ENCODE data around the gene SRBD1.

Gene SRBD1

DNA sequence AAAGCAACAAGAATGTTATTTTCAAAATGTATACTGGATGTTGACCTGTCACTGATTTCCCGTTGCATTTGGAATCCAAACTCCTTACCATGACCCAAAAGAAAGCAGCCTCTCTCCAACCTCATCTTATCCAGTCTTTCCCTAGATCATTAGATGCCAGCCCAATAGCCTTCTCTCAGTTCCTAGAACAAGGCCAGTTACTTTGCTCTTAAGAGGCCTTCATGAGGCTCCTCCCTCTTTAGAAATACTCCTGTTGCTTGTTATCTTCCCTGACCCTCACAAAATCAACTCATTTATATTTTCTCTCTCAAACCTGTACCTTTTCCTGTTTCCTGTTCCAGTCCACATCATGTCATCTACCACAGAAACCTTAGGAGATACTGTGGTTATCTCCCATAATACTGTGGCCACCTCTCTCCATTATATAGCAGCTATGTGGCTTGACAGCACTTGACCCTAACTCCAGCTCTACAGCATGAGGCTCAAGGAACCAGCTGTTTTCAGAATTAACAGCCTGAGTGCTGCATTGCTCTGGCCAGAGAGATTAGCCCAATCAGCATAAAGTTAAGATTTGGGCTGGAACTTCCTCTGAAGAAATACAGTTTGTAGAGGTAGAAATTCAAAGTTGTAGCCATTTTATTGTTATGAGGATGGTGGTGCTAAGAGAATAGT is 22.8 kb downstream of the SRBD1 start:
- H3K36me3 ChIP-seq (ENCODE audit: control insufficient read depth in 1 of 2, insufficient read depth in 2 of 2, low read length in 2 of 2), result peaks cover 0 to 6% of the 10 kb centered on the region in 2 donors
- no peaks in the 10 kb centered on the region for H3K4me1 ChIP-seq (ENCODE audit: control insufficient read depth in 1 of 2, insufficient read depth in 2 of 2, low read length in 2 of 2)
- H3K27me3 ChIP-seq (ENCODE audit: low read depth, low read length), result no peaks in the 10 kb centered on the region
- H3K4me3 ChIP-seq (ENCODE audit: low read depth in 1 of 2, low read length in 2 of 2), result no peak overlapping the region
- no peak overlapping the region for H3K27ac ChIP-seq (ENCODE audit: low read length)
- no peaks in the 10 kb centered on the region for H3K9me3 ChIP-seq (ENCODE audit: control insufficient read depth in 1 of 2, low read length in 2 of 2)

DNA sequence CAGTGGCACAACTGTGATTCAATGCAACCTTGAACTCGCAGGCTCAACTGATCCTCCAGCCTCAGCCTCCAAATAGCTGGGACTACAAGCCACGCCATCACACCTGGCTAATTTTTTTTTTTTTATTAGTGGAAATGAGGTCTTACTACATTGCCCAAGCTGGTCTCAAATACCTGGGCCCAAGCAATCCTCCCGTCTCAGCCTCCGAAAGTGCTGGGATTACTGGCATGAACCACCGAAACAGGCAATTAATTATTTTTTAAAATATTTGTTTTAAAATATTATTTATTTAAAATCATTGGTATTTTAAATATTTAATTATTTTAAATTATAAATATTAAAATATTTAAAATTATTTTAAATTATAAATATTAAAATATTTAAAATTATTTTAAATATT is 24.5 kb downstream of the SRBD1 start:
- Histone ChIP-seq H3K9me3 (ENCODE audit: control insufficient read depth in 1 of 2, low read length in 2 of 2) (no peaks in the 10 kb centered on the region), H3K27ac (ENCODE audit: low read length) (no peak overlapping the region), H3K4me3 (ENCODE audit: low read depth in 1 of 2, low read length in 2 of 2) (no peak overlapping the region), H3K4me1 (ENCODE audit: control insufficient read depth in 1 of 2, insufficient read depth in 2 of 2, low read length in 2 of 2) (no peaks in the 10 kb centered on the region), H3K27me3 (ENCODE audit: low read depth, low read length) (no peaks in the 10 kb centered on the region), H3K36me3 (ENCODE audit: control insufficient read depth in 1 of 2, insufficient read depth in 2 of 2, low read length in 2 of 2) (peaks cover 0 to 6% of the 10 kb centered on the region in 2 donors)

DNA sequence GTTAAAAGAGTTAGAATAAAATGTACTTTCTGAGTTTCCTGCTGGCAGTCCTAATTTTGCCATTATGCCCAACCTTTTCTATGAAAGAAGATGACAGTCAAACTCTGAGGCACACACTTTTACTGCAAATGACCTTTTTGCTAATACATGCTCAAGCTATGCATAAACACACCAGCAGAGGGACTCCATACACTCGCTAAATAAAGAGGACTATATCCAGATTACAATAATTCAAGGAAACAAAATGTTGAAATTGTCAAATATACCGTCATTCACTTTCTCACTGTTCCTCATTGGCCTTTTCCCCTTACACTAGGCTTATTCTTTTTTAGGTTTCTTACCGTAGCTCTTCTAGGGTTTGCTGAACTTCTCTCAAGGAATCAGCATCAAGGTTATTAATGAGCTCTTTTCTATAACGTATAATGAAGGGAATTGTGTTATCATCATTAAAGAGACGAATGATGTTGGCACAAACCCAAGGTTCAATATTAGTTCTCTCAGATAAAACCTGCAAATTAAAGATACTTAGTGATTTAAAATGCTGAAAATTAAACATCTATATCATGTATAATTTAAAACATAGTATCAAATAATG is 25.7 kb downstream of the SRBD1 start:
- H3K27ac ChIP-seq (ENCODE audit: low read length), result no peak overlapping the region
- H3K36me3 ChIP-seq (ENCODE audit: control insufficient read depth in 1 of 2, insufficient read depth in 2 of 2, low read length in 2 of 2), result no peaks in the 10 kb centered on the region
- no peaks in the 10 kb centered on the region for H3K4me1 ChIP-seq (ENCODE audit: control insufficient read depth in 1 of 2, insufficient read depth in 2 of 2, low read length in 2 of 2)
- no peak overlapping the region for H3K4me3 ChIP-seq (ENCODE audit: low read depth in 1 of 2, low read length in 2 of 2)
- no peaks in the 10 kb centered on the region for H3K27me3 ChIP-seq (ENCODE audit: low read depth, low read length)
- no peaks in the 10 kb centered on the region for H3K9me3 ChIP-seq (ENCODE audit: control insufficient read depth in 1 of 2, low read length in 2 of 2)

DNA sequence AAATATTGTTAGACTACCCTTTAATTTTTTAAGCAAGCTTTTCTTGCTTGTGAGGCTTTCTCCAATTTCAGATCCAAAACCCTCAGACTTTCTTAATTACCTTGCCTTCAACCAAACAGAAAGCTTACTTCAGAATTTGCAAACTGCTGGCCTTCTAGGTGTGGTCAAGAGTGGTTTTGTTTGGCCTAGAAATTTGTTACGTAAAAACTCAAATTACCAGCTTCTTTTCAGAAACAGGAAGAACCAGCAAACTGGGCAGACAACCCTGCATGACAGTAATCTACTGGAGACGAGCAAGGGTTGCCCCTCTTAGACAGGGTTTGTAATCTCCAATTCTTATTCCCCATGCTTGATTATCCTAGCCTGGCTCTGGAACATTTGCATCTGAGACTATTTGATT is 27.1 kb downstream of the SRBD1 start:
- H3K4me3 ChIP-seq (ENCODE audit: low read depth in 1 of 2, low read length in 2 of 2), result no peak overlapping the region
- H3K36me3 ChIP-seq (ENCODE audit: control insufficient read depth in 1 of 2, insufficient read depth in 2 of 2, low read length in 2 of 2), result no peaks in the 10 kb centered on the region
- H3K9me3 ChIP-seq (ENCODE audit: control insufficient read depth in 1 of 2, low read length in 2 of 2), result no peaks in the 10 kb centered on the region
- no peaks in the 10 kb centered on the region for H3K27me3 ChIP-seq (ENCODE audit: low read depth, low read length)
- no peak overlapping the region for H3K27ac ChIP-seq (ENCODE audit: low read length)
- H3K4me1 ChIP-seq (ENCODE audit: control insufficient read depth in 1 of 2, insufficient read depth in 2 of 2, low read length in 2 of 2), result no peaks in the 10 kb centered on the region

DNA sequence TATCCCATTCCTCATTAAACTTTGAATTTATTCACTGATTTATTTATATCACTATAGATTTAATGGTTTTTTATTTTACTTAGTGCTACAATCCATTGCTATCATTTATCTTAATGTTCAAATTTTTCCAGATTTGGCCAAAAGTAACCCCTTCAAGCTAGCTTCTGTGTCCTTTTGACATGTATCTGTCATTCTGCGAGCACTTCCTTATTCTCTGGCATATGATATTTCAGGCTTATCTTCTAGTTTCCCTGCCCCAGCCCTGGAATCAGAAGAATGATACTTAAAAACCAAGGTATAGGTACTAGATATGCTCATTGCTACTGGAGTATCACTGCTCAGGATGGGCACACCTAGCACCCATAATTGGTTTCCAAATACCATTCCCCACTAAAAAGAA is 28.5 kb downstream of the SRBD1 start:
- no peaks in the 10 kb centered on the region for H3K36me3 ChIP-seq (ENCODE audit: control insufficient read depth in 1 of 2, insufficient read depth in 2 of 2, low read length in 2 of 2)
- H3K27ac ChIP-seq (ENCODE audit: low read length), result no peak overlapping the region
- no peaks in the 10 kb centered on the region for H3K4me1 ChIP-seq (ENCODE audit: control insufficient read depth in 1 of 2, insufficient read depth in 2 of 2, low read length in 2 of 2)
- no peaks in the 10 kb centered on the region for H3K27me3 ChIP-seq (ENCODE audit: low read depth, low read length)
- H3K9me3 ChIP-seq (ENCODE audit: control insufficient read depth in 1 of 2, low read length in 2 of 2), result no peaks in the 10 kb centered on the region
- H3K4me3 ChIP-seq (ENCODE audit: low read depth in 1 of 2, low read length in 2 of 2), result no peak overlapping the region

DNA sequence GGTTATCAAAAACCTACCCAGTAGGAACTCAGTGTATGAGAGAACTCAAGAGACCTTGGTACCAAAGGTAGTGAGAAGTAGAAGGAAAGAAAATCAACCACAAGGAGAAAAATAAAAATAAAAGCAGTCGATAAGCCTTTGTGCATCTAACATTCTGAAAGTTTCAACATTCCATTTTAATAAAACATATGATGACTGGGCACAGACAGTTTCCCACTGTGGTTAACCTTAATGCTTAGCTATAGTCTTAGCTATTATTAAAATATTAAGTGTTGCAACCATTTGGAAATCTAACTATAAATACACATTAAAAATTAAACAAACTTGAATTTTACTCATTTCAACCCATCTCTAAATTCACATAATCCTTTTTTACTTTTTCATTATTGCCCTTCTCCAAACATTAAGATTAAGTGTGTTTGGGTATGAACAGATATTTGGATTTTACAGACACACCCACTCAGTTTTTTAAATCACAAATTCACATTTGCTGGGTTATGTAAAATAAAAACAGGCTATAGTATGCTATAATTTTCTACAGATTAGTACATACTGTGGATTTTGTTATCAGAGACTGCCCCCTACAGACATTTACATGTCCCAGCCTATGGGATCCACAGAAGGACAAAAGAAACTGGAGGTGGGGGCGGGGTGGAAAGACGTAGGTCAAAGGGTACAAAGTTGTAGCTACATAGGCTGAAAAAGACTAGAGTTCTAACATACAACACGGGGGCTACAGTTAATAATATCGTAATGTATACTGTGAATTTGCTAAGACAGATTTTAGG is 32.8 kb downstream of the SRBD1 start:
- H3K36me3 ChIP-seq (ENCODE audit: control insufficient read depth in 1 of 2, insufficient read depth in 2 of 2, low read length in 2 of 2), result no peaks in the 10 kb centered on the region
- no peaks in the 10 kb centered on the region for H3K9me3 ChIP-seq (ENCODE audit: control insufficient read depth in 1 of 2, low read length in 2 of 2)
- H3K4me1 ChIP-seq (ENCODE audit: control insufficient read depth in 1 of 2, insufficient read depth in 2 of 2, low read length in 2 of 2), result no peaks in the 10 kb centered on the region
- no peaks in the 10 kb centered on the region for H3K27me3 ChIP-seq (ENCODE audit: low read depth, low read length)
- no peak overlapping the region for H3K27ac ChIP-seq (ENCODE audit: low read length)
- no peak overlapping the region for H3K4me3 ChIP-seq (ENCODE audit: low read depth in 1 of 2, low read length in 2 of 2)

DNA sequence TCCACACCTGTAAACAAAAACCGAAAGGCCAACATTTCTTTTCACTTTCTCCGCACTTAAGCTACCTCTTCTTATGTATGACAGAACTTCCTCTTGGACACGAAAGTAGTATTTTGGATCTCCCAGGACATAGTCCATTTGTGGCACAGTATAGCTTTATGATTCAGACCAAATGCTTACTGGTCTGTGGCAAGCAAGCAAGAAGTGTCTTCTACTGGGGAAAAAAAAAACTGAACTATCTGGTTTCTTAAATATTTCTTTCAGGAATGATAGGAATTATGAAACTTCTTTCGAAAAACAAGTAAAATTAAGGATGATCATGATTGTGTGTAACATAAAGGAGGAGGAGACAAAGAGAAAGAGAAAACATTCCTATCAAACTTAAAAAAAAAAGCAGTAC is 33.6 kb downstream of the SRBD1 start:
- no peaks in the 10 kb centered on the region for H3K36me3 ChIP-seq (ENCODE audit: control insufficient read depth in 1 of 2, insufficient read depth in 2 of 2, low read length in 2 of 2)
- H3K4me1 ChIP-seq (ENCODE audit: control insufficient read depth in 1 of 2, insufficient read depth in 2 of 2, low read length in 2 of 2), result no peaks in the 10 kb centered on the region
- no peak overlapping the region for H3K27ac ChIP-seq (ENCODE audit: low read length)
- no peaks in the 10 kb centered on the region for H3K27me3 ChIP-seq (ENCODE audit: low read depth, low read length)
- no peak overlapping the region for H3K4me3 ChIP-seq (ENCODE audit: low read depth in 1 of 2, low read length in 2 of 2)
- H3K9me3 ChIP-seq (ENCODE audit: control insufficient read depth in 1 of 2, low read length in 2 of 2), result no peaks in the 10 kb centered on the region

DNA sequence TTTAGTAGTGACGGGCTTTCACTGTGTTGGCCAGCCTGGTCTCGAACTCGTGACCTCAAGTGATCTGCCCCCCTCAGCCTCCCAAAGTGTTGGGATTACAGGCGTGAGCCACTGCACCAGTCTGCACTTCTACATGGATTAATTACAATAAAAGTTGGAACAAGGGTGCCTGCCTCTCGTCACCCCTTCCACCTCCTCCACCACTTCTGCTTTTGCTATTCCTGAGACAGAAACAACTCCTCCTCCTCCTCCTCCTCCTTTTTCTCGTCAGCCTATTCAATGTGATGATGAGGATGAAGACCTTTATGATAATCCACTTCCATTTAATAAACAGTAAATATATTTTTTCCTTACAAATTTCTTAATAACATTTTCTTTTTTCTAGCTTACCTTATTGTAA is 35.2 kb downstream of the SRBD1 start:
- H3K4me3 ChIP-seq (ENCODE audit: low read depth in 1 of 2, low read length in 2 of 2), result no peak overlapping the region
- no peaks in the 10 kb centered on the region for H3K36me3 ChIP-seq (ENCODE audit: control insufficient read depth in 1 of 2, insufficient read depth in 2 of 2, low read length in 2 of 2)

DNA sequence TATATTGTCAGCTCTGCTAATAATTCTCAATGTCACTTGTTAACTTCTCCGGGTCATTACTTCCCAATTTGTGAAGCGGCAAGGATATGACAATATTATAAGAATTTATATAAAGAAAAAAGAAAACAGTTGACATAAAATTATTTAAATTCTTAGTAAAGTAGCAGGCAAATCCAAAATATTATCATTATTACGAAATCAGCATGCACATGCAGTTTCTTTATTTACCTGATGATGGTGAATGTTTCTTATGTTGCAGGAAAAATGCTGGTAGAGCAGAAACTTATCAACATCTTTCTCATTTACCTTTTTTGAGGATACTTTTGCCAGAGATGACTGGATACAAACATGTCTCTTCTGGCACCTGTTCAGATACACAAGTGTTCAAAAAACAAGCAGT is 38.1 kb downstream of the SRBD1 start:
- Histone ChIP-seq H3K4me3 (ENCODE audit: low read depth in 1 of 2, low read length in 2 of 2) (no peak overlapping the region), H3K27me3 (ENCODE audit: low read depth, low read length) (no peaks in the 10 kb centered on the region), H3K27ac (ENCODE audit: low read length) (no peak overlapping the region), H3K9me3 (ENCODE audit: control insufficient read depth in 1 of 2, low read length in 2 of 2) (no peaks in the 10 kb centered on the region), H3K4me1 (ENCODE audit: control insufficient read depth in 1 of 2, insufficient read depth in 2 of 2, low read length in 2 of 2) (no peaks in the 10 kb centered on the region), H3K36me3 (ENCODE audit: control insufficient read depth in 1 of 2, insufficient read depth in 2 of 2, low read length in 2 of 2) (peaks cover 0 to 4% of the 10 kb centered on the region in 2 donors)

More for the DNA sequence above, 35.2 kb downstream of the SRBD1 start:
- Histone ChIP-seq H3K4me1 (ENCODE audit: control insufficient read depth in 1 of 2, insufficient read depth in 2 of 2, low read length in 2 of 2) (no peaks in the 10 kb centered on the region), H3K9me3 (ENCODE audit: control insufficient read depth in 1 of 2, low read length in 2 of 2) (no peaks in the 10 kb centered on the region), H3K27me3 (ENCODE audit: low read depth, low read length) (no peaks in the 10 kb centered on the region), H3K27ac (ENCODE audit: low read length) (no peak overlapping the region)

DNA sequence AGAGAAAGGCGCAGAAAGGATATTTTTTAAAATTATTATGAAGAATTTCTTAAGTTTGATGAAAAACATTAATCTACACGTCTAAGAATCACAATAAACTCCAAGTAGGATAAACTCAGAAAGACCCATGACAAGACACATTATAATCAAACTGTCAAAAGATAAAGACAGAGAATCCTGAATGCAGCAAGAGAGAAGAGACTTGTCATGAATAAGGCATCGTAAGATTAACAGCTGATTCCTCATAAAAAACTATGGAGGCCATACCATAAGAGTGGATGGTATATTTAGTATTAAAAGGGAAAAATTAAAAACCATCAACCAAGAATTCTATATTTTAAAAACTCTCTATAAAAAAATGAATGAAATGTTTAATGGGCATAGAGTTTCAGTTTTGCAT is 39.1 kb downstream of the SRBD1 start:
- H3K36me3 ChIP-seq (ENCODE audit: control insufficient read depth in 1 of 2, insufficient read depth in 2 of 2, low read length in 2 of 2), result peaks cover 0 to 4% of the 10 kb centered on the region in 2 donors
- no peaks in the 10 kb centered on the region for H3K9me3 ChIP-seq (ENCODE audit: control insufficient read depth in 1 of 2, low read length in 2 of 2)
- no peaks in the 10 kb centered on the region for H3K27me3 ChIP-seq (ENCODE audit: low read depth, low read length)
- H3K27ac ChIP-seq (ENCODE audit: low read length), result no peak overlapping the region
- no peak overlapping the region for H3K4me3 ChIP-seq (ENCODE audit: low read depth in 1 of 2, low read length in 2 of 2)
- no peaks in the 10 kb centered on the region for H3K4me1 ChIP-seq (ENCODE audit: control insufficient read depth in 1 of 2, insufficient read depth in 2 of 2, low read length in 2 of 2)

DNA sequence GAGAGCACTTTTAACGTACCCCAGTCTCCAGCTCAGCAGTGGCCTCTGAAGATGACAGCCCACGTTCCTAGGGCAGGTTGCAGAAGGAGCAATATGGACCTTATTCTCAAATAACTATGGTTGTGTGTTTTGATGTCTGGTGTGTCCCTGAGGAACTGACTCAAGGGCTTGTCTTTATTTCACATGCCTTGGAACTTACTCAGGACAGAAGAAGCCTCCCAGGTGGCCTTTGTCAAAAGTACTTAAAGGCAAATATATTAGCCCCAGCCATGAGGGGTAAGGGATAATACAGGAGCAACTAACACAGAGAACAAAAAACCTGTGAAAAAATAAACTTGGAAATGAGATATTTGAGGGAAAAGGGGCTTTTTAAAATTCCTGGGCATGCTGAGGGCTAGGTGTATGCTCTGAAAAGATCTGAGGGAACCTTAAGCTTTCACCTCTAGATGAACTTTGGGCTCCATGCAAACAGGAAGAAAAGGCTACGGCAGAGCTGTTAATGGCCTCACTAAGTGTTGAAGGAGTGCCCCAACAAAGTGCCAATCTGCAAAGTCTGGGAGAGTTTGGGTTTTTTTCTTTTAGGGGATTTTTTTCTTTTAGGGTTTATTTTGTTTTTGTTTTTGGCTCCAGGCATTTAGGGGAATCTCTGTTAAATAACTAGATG is 40.3 kb downstream of the SRBD1 start:
- Histone ChIP-seq H3K9me3 (ENCODE audit: control insufficient read depth in 1 of 2, low read length in 2 of 2) (no peaks in the 10 kb centered on the region), H3K36me3 (ENCODE audit: control insufficient read depth in 1 of 2, insufficient read depth in 2 of 2, low read length in 2 of 2) (peaks cover 0 to 4% of the 10 kb centered on the region in 2 donors), H3K4me1 (ENCODE audit: control insufficient read depth in 1 of 2, insufficient read depth in 2 of 2, low read length in 2 of 2) (no peaks in the 10 kb centered on the region), H3K27me3 (ENCODE audit: low read depth, low read length) (no peaks in the 10 kb centered on the region), H3K27ac (ENCODE audit: low read length) (no peak overlapping the region), H3K4me3 (ENCODE audit: low read depth in 1 of 2, low read length in 2 of 2) (no peak overlapping the region)
